ENCODE data around the gene ETS2.

Gene ETS2

DNA sequence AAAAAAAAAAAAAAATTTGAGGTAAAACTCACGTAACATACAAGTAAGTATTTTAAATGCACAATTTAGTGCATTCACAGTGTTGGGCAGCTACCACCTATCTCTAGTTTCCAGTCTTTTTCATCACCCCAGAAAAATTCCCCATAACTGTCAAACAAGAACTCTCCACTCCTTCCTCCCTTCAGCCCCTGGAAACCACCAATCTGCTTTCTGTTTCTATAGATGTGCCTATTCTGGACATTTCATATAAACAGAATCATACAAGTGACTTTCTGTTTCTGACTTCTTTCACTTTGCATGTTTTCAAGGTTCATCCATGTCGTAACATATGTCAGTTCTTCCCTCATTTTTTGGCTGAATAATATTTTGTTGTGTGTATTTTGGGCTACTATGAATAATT, 24.9 kb upstream of the ETS2 start:
- no peak for DNase-seq

DNA sequence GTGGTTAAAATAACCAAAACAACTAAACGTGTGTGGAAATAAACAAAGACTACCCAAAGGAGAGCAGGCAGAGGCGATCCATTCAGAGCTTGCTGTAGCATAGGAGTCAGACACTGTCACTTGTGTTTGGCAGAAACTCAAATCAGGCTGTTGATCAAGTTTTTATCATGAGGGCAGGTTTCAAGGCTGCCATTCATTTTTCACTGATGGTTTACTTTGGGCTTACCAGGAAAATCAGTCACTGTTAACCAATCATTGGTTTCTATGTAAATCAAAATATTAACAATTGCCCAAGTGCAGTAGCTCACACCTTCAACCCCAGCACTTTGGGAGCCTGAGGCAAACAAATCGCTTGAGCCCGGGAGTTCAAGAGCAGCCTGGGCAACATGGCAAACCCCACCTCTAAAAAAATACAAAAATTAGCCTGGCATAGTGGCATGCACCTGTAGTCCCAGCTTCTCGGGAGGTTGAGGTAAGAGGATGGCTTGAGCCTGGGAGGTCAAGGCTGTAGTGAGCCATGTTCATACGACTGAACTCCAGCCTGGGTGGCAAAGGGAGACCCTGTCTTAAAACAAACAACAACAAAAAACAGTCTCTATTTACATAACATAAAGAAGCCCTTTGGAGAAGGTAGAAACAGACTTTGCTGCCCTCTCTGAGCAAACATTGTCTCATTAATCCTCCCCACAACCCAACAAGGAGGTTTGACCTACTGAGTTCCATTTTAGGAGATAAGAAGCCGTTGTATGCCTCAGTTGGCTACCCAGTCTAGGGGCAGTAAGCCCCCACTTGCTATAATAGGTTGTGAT, 21.1 kb upstream of the ETS2 start:
- DNase-seq = no peak

DNA sequence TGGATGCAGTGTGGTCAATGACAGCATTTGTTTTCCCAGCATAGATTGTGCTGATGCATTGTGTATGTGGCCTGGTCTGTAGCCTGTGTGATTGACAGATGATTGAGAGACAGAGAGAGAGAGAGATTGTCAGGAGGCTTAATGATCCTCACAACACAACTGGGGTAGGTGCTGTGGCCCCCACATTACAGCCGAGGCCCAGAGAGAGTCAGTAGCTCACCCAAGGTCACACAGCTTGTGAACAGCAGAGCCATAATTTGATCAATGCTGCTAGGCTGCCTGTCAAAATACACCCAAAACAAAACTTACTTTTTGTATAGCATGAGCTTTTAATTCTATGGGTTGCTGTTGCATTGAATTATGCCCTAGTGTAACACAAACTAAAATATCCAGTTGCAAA, 20.2 kb upstream of the ETS2 start:
- no peak for DNase-seq

DNA sequence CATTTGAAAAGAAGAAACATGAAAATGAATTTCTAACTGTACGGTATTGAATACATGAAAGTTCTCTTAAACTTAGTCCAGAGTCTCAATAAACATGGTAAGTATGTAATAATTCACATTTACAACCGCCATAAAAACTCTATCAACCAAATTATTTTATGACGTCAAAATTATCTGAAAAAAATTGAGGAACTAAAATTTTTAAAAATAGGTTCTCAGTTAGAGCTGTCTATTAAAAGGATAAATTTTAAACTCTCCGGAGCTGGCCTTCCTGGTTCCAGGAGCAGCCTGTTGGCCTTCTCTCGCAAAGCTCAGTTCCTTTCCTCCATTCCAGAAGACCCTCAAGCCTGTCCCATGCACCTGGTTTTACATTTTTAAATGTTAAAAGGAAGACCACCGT, 18.7 kb upstream of the ETS2 start:
- DNase-seq = no peak

DNA sequence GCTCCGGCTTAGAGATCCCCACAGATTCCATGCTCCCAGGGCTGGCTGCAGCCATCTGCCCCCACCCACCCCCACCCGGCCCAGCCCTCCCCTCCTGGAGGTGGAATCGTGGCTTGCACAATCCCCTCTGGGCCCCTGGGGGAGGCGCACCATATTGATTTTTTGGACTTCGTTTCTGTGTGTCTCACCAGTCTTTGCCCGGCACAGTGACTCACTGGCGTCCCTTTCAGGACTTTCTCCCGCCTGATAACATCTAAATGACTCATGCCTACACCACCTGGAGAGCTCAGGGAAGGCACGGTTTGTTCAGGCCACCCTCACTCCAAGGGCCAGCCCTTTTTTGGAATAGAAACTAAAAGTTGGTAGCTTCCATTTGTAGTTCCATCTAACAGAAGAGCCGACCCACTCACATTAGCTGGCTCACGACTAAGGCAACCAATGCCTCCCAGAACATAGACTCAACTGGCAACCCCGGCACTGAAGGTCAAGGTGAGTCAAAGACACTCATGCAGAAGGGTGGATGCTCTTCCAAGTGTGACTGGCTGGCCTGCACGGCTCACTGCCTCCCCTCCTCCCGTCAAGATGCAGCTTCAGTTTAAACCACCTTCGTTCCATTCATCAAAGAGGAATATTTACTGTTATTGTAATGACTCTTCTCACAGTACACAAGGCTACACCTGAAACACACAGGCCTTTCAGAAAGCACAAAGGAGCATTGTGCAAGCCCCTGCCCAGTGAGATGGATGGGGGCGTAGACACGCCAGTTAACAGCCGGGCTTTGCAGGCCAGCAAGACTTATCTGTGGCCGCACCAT, 18.1 kb upstream of the ETS2 start:
- no peak for DNase-seq

DNA sequence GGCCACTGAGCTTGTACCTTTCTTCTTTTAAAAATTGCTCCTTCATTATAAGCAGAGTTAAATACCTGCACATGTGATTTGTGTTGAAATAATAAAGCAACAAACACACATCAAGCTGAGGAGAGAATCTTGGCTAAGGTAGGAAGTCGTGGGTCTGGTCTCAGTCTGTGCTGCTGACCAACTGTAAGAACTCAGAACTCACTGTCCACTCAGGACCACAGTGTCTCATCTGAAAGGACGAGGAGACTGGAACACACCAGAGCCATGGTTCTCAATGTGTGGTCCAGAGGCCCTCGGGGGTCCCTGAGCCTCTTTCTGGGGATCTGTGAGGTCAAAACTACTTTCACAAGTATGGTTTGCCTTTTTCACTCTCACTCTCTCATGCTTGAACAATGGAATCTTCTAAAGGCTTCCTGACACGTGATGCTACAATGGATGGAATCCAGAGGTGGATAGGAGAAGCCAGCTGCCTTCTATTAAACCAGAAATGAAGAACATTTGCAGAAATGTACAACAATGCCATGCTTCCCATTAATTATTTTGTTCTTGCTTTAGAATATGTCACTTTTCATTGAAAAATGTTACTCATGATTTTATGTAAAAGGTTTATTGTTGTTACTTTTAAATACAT, 17.3 kb upstream of the ETS2 start:
- DNase-seq = no peak

DNA sequence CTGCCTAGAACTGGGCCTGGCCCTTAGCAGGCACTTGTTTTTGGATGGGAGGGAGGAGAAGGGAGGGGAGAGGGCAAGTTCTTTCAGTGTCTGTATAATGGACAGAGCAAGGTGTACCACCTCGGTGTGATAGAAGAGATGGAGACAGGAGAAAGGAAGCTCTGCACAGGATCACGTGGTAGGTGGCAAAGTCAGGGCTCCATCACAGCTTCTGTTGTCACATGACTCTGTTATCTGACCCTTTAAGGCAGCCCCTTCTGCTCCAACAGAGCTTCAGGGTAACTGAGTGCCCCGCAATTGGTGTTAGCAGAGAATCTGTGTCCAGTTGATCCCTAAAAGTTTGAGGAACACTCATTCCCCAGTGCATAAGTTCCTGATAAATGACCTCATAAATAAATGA, 16.5 kb upstream of the ETS2 start:
- no peak for DNase-seq

GRCh38 chr21:38790059-38790458, 15.7 kb upstream of the ETS2 start:
- DNase-seq = no peak

DNA sequence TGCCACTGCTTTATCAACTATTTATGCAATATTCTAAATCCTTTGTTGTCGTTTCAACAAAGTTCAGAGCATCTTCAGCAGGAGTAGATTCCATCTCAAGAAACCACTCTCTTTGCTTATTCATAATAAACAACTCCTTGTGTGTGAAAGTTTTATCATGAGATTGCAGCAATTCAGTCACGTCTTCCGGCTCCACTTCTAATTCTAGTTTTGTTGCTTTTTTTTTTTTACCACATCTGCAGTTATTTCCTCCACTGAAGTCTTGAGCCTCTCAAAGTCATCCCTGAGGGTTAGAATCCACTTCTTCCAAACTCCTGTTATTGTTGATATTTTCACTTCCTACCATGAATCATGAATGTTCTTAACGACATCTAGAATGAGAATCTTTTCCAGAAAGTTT, 14.8 kb upstream of the ETS2 start:
- no peak for DNase-seq

GRCh38 chr21:38792676-38793459, 12.9 kb upstream of the ETS2 start:
- DNase-seq = no peak

GRCh38 chr21:38793926-38794713, 11.6 kb upstream of the ETS2 start:
- no peak for DNase-seq

GRCh38 chr21:38794978-38795377, 10.8 kb upstream of the ETS2 start:
- no peak for DNase-seq

DNA sequence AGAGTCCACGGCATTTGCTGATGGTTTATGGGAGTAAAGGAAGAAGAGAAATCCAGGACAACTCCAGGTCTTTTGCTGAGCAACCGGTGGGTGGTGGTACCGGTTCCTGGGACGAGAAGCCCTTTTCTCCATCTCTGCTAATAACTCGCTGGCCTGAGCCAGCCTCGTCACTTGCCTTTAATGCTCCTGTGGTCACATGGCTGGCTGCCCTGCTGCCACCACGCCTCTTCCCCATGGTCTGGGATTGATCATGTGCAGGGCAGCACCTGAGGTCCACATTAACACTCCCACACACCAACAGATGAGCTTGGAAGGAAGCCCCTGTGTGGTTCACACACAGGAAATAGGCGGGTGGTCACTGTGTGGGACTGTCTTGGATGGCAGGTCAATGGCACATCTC, 10.3 kb upstream of the ETS2 start:
- no peak for DNase-seq

- no peak for DNase-seq
Observed at GRCh38 chr21:38796424-38796823, 9.3 kb upstream of the ETS2 start.

- DNase-seq = no peak
Observed at GRCh38 chr21:38797470-38797869, 8.3 kb upstream of the ETS2 start.

GRCh38 chr21:38798081-38798480, 7.6 kb upstream of the ETS2 start:
- DNase-seq = no peak

DNA sequence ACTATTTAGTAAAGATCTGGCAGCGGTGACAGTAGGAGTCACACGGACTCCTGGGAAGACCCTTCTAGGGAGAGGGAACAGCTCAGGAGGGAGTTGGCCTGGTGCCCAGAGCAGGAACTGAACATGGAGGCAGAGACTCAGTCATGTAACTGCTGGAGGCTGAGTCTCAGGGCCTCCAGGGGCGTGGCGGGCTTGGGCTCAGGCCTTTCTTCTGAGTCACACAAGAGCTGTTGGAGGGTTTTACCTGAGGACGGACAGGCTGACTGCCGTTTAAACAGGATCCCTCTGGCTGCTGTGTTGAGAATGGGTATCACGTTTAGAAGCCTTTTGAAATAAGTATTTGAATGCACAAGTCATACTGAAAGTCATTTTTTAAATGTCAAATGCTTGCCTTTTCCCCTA, 7.2 kb upstream of the ETS2 start:
- DNase-seq = no peak

- DNase-seq = no peak
Observed at GRCh38 chr21:38800046-38800758, 5.5 kb upstream of the ETS2 start.

GRCh38 chr21:38800924-38801744, 4.6 kb upstream of the ETS2 start:
- no peak for DNase-seq
